Uterus (tissue), 2 donors: ENCODE measurements around the gene OR4K2.

Experiments
- POLR2A ChIP-seq, 2 donors: fragments of 450-650 bp; IDR thresholded peaks; one replicate each; pipeline ENCODE4 v1.6.1; 2016; ENCODE audit warnings: antibody characterized with exemption in 2 of 2, mild to moderate bottlenecking in 1 of 2, moderate library complexity in 1 of 2
- TF ChIP-seq, protein P1 (sequence below), 4 experiments: fragments of 200-600 bp in 2 of 4; fragments of 450-650 bp in 2 of 4; sonication (generic) in 2 of 4; IDR thresholded peaks; one replicate each; pipeline ENCODE4 v1.5.1; 2016 to 2019; ENCODE audit warnings: antibody characterized with exemption in 4 of 4, mild to moderate bottlenecking in 2 of 4, moderate library complexity in 1 of 4

DNA sequence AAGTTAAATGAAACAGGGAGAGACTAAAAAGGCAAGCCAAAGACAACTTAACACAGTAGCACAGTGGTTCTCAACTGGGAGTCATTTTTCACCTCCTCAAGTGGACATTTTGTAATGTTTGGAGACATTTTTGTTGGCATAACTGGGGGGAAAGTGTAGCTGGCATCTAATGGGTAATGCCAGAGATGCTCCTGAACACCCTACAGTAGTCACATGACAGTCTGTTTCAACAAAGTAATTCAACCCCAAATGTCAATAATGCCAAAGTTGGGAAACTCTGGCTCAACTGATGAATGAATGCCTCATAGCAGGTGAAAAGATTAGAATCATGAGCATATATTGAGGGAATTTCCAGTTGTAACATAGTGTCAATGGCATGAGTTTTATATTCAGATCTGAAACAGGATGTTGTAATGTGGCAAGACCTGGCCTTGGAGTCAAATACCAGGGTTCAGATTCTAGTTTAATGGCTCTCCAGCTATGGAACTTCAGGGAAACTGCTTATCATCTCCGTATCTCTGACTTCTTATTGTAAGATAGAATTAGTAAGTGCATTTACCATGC lies 43.1 kb downstream of the OR4K2 start:
- TF ChIP-seq, protein P1, sequence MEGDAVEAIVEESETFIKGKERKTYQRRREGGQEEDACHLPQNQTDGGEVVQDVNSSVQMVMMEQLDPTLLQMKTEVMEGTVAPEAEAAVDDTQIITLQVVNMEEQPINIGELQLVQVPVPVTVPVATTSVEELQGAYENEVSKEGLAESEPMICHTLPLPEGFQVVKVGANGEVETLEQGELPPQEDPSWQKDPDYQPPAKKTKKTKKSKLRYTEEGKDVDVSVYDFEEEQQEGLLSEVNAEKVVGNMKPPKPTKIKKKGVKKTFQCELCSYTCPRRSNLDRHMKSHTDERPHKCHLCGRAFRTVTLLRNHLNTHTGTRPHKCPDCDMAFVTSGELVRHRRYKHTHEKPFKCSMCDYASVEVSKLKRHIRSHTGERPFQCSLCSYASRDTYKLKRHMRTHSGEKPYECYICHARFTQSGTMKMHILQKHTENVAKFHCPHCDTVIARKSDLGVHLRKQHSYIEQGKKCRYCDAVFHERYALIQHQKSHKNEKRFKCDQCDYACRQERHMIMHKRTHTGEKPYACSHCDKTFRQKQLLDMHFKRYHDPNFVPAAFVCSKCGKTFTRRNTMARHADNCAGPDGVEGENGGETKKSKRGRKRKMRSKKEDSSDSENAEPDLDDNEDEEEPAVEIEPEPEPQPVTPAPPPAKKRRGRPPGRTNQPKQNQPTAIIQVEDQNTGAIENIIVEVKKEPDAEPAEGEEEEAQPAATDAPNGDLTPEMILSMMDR (IDR thresholded peaks at IDR 0.05) = no peak
- no peak for TF ChIP-seq POLR2A (IDR thresholded peaks at IDR 0.05)
